SK-N-SH (cell line): Measurements from ENCODE around the gene HSD3B2. TPM values are rescaled to one million over a fixed set of nuclear protein-coding genes. Genes with fewer than 3 reads are reported as not detected.

Experiments used
- CTCF ChIA-PET: fragments of 300-600, 350-600 bp; formaldehyde crosslinking; extraction: SDS; loops from one replicate; lab custom pipeline; 2021; lab: Yijun Ruan, JAX
- POLR2A ChIA-PET: fragments of 350-600 bp; sonication (Branson Sonifier 250); formaldehyde crosslinking; extraction: SDS; loops from one replicate; lab custom pipeline; 2020; ENCODE audit warnings: antibody characterized with exemption, inconsistent platforms; lab: Yijun Ruan, JAX
- DNase-seq: peaks from one replicate; pipeline ENCODE4 v3.0.0; 2012
- H2AFZ ChIP-seq: fragments of 200-600 bp; sonication (generic); 2 replicates; pipeline ENCODE4 v1.8.1; 2016; ENCODE audit warnings: antibody characterized with exemption, mild to moderate bottlenecking, low read depth
- H3F3A ChIP-seq: fragments of 200-600 bp; sonication (generic); replicated peaks from 2 replicates; pipeline ENCODE3; 2016; ENCODE audit warnings: antibody characterized with exemption, mild to moderate bottlenecking; ENCODE audit not compliant: insufficient read depth
- H3K27ac ChIP-seq, 2 experiments: fragments of 200-500 bp in 1 of 2; fragments of 200-600 bp in 1 of 2; sonication (Bioruptor generic) in 1 of 2; sonication (generic), shearing (Covaris generic) in 1 of 2; 2 replicates each; pipeline versions ENCODE4 v1.5.1 to v1.6.1; 2014 to 2016; ENCODE audit warnings: low read depth in 2 of 2, inconsistent platforms in 1 of 2, low read length in 1 of 2, mild to moderate bottlenecking in 1 of 2, mixed read lengths in 1 of 2
- H3K27me3 ChIP-seq: fragments of 200-600 bp; sonication (generic), shearing (Covaris generic); 2 replicates; pipeline ENCODE4 v1.6.1; 2016; ENCODE audit warnings: mixed run types; ENCODE audit not compliant: insufficient read depth
- H3K36me3 ChIP-seq, 2 experiments: fragments of 200-500 bp in 1 of 2; fragments of 200-600 bp in 1 of 2; sonication (Bioruptor generic) in 1 of 2; sonication (generic) in 1 of 2; replicated peaks in 1 of 2; 2 replicates each; pipeline versions ENCODE3 to v1.5.1; 2014 to 2016; ENCODE audit warnings: low read length in 1 of 2, mild to moderate bottlenecking in 1 of 2; ENCODE audit not compliant: insufficient read depth in 2 of 2, control insufficient read depth in 1 of 2
- H3K4me1 ChIP-seq, 2 experiments: fragments of 200-500 bp in 1 of 2; fragments of 200-600 bp in 1 of 2; sonication (Bioruptor generic) in 1 of 2; sonication (generic), shearing (Covaris generic) in 1 of 2; 2 replicates each; pipeline versions ENCODE4 v1.5.1 to v1.6.1; 2014 to 2016; ENCODE audit warnings: low read depth in 1 of 2, low read length in 1 of 2, mixed run types in 1 of 2; ENCODE audit not compliant: insufficient read depth in 2 of 2, control insufficient read depth in 1 of 2
- H3K4me2 ChIP-seq: fragments of 200-600 bp; sonication (generic), shearing (Covaris generic); 2 replicates; pipeline ENCODE4 v1.6.1; 2017; ENCODE audit warnings: mixed run types
- H3K4me3 ChIP-seq, 2 experiments: fragments of 200-500 bp in 1 of 2; fragments of 200-600 bp in 1 of 2; sonication (Bioruptor generic) in 1 of 2; sonication (generic), shearing (Covaris generic) in 1 of 2; 2 replicates each; pipeline versions ENCODE4 v1.5.1 to v1.8.1; 2014 to 2016; ENCODE audit warnings: low read depth in 2 of 2, inconsistent platforms in 1 of 2, low read length in 1 of 2, mild to moderate bottlenecking in 1 of 2, mixed read lengths in 1 of 2, moderate library complexity in 1 of 2
- H3K79me2 ChIP-seq: fragments of 200-600 bp; sonication (generic); 2 replicates; pipeline ENCODE4 v1.8.1; 2017; ENCODE audit warnings: mild to moderate bottlenecking; ENCODE audit not compliant: insufficient read depth
- H3K9ac ChIP-seq: fragments of 200-600 bp; sonication (generic); 2 replicates; pipeline ENCODE4 v1.6.1; 2017; ENCODE audit warnings: mixed run types
- H3K9me2 ChIP-seq: fragments of 200-600 bp; sonication (generic); 2 replicates; pipeline ENCODE4 v1.6.1; 2017; ENCODE audit warnings: mixed run types
- H3K9me3 ChIP-seq: fragments of 200-600 bp; sonication (generic); 2 replicates; pipeline ENCODE4 v1.6.1; 2017; ENCODE audit warnings: mixed run types, mild to moderate bottlenecking, moderate library complexity
- H4K20me1 ChIP-seq: fragments of 200-600 bp; sonication (generic); 2 replicates; pipeline ENCODE4 v1.6.1; 2017; ENCODE audit warnings: mild to moderate bottlenecking, mixed run types; ENCODE audit not compliant: insufficient read depth
- ELF1 ChIP-seq: IDR thresholded peaks from 2 replicates; pipeline ENCODE4 v1.4.0; 2012
- EP300 ChIP-seq, 2 experiments: IDR thresholded peaks; 2 replicates each; pipeline versions ENCODE4 v1.4.0 to v1.6.1; 2012; ENCODE audit warnings: borderline replicate concordance in 1 of 2, low read depth in 1 of 2, low read length in 1 of 2
- FOXJ3 ChIP-seq: sonication (generic); formaldehyde crosslinking; IDR thresholded peaks from 2 replicates; pipeline ENCODE4 v1.5.1; 2020; ENCODE audit warnings: mild to moderate bottlenecking, missing genetic modification reagents
- GABPA ChIP-seq: IDR thresholded peaks from 2 replicates; pipeline ENCODE4 v1.4.0; 2012; ENCODE audit warnings: low read depth, mild to moderate bottlenecking
- GATA2 ChIP-seq: sonication (generic); formaldehyde crosslinking; IDR thresholded peaks from 2 replicates; pipeline ENCODE4 v1.5.0; 2020; ENCODE audit warnings: mild to moderate bottlenecking, missing genetic modification reagents
- JUND ChIP-seq: IDR thresholded peaks from 2 replicates; pipeline ENCODE4 v1.4.0; 2012
- NFIC ChIP-seq: IDR thresholded peaks from 2 replicates; pipeline ENCODE4 v1.4.0; 2012; ENCODE audit warnings: borderline replicate concordance
- RAD21 ChIP-seq: IDR thresholded peaks from 2 replicates; pipeline ENCODE4 v1.6.1; 2012; ENCODE audit warnings: mild to moderate bottlenecking, low read length
- RFX5 ChIP-seq: IDR thresholded peaks from 2 replicates; pipeline ENCODE4 v1.6.1; 2012; ENCODE audit warnings: mild to moderate bottlenecking, improper control_type of control experiment, low read length
- SMC3 ChIP-seq: IDR thresholded peaks from 2 replicates; pipeline ENCODE4 v1.6.1; 2012; ENCODE audit warnings: low read depth, low read length, improper control_type of control experiment
- TEAD4 ChIP-seq: IDR thresholded peaks from 2 replicates; pipeline ENCODE4 v1.4.0; 2012; ENCODE audit warnings: mild to moderate bottlenecking, borderline replicate concordance; ENCODE audit not compliant: insufficient read depth
- WGBS: methylation state at CpG from one replicate; pipeline ENCODE4 v1.1.6; 2017; ENCODE audit warnings: low lambda C conversion rate; 5-methylcytosine and 5-hydroxymethylcytosine counted together
- polyA plus RNA-seq, 3 experiments: library from polyadenylated mRNA; depleted of rRNA; stranded (reverse); fragments of >200 nt; gene quantifications; 2 replicates each; pipeline ENCODE4 v1.2.3, GENCODE V29; 2012
- TF ChIP-seq, protein P1 (sequence below): fragments of 150-350 bp; IDR thresholded peaks from 2 replicates; pipeline ENCODE4 v1.6.1; 2017; ENCODE audit warnings: antibody characterized with exemption, low read length, low read depth, borderline replicate concordance
- TF ChIP-seq, protein P2 (sequence below): IDR thresholded peaks from 2 replicates; pipeline ENCODE4 v1.4.0; 2012; ENCODE audit warnings: low read depth, borderline replicate concordance
- TF ChIP-seq, protein P3 (sequence below): IDR thresholded peaks from 2 replicates; pipeline ENCODE4 v1.4.0; 2012; ENCODE audit warnings: low read depth, borderline replicate concordance
- TF ChIP-seq, protein P4 (sequence below): IDR thresholded peaks from 2 replicates; pipeline ENCODE4 v1.4.0; 2012; ENCODE audit warnings: low read depth
- TF ChIP-seq, protein P5 (sequence below): fragments of 200-600 bp; sonication (generic); IDR thresholded peaks from 2 replicates; pipeline ENCODE4 v1.6.1; 2017; ENCODE audit warnings: antibody characterized with exemption, mild to moderate bottlenecking, moderate library complexity

HSD3B2 gene
- polyA plus RNA-seq, 1 of the 3 experiments (the other 2 are of a cell fraction) = not detected

DNA sequence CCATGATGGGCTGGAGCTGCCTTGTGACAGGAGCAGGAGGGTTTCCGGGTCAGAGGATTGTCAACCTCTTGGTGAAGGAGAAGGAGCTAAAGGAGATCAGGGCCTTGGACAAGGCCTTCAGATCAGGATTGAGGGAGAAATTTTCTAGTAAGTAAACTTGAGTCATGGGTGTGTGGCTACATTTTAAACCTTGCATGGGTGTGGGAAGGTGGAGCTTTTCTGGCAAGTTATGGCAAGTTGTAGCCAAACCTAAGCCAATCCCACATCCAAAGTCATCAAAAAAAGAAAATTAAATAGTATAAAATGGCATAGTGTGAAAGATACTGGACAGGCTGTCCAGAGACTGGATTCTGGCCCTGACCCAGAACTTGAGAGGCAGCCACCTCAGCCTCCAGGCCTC lies 52.3 kb downstream of the HSD3B2 start (continued):
- TF ChIP-seq EP300 (IDR thresholded peaks at IDR 0.05; ENCODE audit: borderline replicate concordance in 1 of 2, low read depth in 1 of 2, low read length in 1 of 2) (no peak), ELF1 (no peak), FOXJ3 (CRISPR knock-in tag) (no peak)
- TF ChIP-seq, protein P1, sequence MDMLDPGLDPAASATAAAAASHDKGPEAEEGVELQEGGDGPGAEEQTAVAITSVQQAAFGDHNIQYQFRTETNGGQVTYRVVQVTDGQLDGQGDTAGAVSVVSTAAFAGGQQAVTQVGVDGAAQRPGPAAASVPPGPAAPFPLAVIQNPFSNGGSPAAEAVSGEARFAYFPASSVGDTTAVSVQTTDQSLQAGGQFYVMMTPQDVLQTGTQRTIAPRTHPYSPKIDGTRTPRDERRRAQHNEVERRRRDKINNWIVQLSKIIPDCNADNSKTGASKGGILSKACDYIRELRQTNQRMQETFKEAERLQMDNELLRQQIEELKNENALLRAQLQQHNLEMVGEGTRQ = no peak
- TF ChIP-seq, protein P2, sequence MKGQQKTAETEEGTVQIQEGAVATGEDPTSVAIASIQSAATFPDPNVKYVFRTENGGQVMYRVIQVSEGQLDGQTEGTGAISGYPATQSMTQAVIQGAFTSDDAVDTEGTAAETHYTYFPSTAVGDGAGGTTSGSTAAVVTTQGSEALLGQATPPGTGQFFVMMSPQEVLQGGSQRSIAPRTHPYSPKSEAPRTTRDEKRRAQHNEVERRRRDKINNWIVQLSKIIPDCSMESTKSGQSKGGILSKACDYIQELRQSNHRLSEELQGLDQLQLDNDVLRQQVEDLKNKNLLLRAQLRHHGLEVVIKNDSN = no peak

DNA sequence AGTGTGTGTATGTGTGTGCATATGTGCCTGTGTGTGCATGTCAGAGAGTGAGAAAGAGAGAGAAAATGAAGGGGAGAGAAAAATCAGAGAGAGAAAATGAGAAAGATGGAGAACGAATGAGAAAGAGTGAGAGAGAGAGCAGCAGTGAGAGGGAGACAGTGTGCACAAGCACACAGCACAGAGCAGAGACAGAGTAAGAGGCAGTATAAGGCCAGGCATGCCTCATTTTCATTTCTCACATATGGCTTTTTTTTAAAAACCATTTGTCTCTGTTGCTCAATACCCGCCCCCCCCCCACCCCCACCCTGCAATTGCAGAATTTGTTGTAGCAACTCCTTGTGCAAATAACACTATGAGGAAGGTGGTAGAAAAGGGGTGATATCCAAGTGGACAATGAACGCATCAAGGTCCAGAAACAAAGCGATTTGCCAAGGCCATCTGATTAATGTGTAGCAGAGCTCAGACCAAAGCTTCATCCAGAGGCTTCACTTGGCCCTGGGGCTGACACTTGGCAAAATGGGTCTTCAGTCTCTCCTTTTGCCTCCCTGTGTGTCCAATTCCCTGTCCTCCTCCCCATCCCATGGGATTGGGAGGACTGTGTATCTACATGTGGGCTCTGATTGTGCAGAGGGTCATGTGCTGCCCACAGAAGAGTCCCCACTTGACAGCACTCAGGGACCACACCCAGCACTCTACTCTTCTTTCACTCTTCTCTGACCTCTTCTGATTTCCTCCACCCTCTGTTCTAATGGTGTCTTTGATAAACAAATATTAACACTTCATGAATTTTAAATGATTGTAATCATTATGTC lies 53.1 kb downstream of the HSD3B2 start:
- Histone ChIP-seq H3K9ac (no peak overlapping the region), H3K79me2 (no peaks in the 10 kb centered on the region), H3K4me2 (no peak overlapping the region), H3K36me3 (no peaks in the 10 kb centered on the region), H2AFZ (no peak overlapping the region), H3K9me2 (no peaks in the 10 kb centered on the region), H3F3A (no peaks in the 10 kb centered on the region), H4K20me1 (no peaks in the 10 kb centered on the region), H3K9me3 (no peaks in the 10 kb centered on the region), H3K4me1 (no peaks in the 10 kb centered on the region), H3K4me3 (no peak overlapping the region), H3K27me3 (peaks cover 31% of the 10 kb centered on the region; the same call in 1 of the 2 replicates), H3K27ac (no peak overlapping the region)
- 6% methylated on average over 4 of the region's 4 CpGs for WGBS
- DNase-seq = no peak
- TF ChIP-seq EP300 (IDR thresholded peaks at IDR 0.05; ENCODE audit: borderline replicate concordance in 1 of 2, low read depth in 1 of 2, low read length in 1 of 2) (no peak), ELF1 (no peak), JUND (no peak), NFIC (no peak), RFX5 (no peak), GABPA (no peak), SMC3 (no peak), TEAD4 (no peak), GATA2 (CRISPR knock-in tag) (no peak), RAD21 (no peak)
- TF ChIP-seq, protein P1 = no peak
- TF ChIP-seq, protein P3, sequence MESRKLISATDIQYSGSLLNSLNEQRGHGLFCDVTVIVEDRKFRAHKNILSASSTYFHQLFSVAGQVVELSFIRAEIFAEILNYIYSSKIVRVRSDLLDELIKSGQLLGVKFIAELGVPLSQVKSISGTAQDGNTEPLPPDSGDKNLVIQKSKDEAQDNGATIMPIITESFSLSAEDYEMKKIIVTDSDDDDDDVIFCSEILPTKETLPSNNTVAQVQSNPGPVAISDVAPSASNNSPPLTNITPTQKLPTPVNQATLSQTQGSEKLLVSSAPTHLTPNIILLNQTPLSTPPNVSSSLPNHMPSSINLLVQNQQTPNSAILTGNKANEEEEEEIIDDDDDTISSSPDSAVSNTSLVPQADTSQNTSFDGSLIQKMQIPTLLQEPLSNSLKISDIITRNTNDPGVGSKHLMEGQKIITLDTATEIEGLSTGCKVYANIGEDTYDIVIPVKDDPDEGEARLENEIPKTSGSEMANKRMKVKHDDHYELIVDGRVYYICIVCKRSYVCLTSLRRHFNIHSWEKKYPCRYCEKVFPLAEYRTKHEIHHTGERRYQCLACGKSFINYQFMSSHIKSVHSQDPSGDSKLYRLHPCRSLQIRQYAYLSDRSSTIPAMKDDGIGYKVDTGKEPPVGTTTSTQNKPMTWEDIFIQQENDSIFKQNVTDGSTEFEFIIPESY = no peak
- TF ChIP-seq, protein P4, sequence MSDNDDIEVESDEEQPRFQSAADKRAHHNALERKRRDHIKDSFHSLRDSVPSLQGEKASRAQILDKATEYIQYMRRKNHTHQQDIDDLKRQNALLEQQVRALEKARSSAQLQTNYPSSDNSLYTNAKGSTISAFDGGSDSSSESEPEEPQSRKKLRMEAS = no peak
- TF ChIP-seq, protein P5, sequence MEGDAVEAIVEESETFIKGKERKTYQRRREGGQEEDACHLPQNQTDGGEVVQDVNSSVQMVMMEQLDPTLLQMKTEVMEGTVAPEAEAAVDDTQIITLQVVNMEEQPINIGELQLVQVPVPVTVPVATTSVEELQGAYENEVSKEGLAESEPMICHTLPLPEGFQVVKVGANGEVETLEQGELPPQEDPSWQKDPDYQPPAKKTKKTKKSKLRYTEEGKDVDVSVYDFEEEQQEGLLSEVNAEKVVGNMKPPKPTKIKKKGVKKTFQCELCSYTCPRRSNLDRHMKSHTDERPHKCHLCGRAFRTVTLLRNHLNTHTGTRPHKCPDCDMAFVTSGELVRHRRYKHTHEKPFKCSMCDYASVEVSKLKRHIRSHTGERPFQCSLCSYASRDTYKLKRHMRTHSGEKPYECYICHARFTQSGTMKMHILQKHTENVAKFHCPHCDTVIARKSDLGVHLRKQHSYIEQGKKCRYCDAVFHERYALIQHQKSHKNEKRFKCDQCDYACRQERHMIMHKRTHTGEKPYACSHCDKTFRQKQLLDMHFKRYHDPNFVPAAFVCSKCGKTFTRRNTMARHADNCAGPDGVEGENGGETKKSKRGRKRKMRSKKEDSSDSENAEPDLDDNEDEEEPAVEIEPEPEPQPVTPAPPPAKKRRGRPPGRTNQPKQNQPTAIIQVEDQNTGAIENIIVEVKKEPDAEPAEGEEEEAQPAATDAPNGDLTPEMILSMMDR = no peak
- POLR2A ChIA-PET = no interaction called here
- CTCF ChIA-PET = no interaction called here
